ENCODE data around the gene CCDC86.

DNA sequence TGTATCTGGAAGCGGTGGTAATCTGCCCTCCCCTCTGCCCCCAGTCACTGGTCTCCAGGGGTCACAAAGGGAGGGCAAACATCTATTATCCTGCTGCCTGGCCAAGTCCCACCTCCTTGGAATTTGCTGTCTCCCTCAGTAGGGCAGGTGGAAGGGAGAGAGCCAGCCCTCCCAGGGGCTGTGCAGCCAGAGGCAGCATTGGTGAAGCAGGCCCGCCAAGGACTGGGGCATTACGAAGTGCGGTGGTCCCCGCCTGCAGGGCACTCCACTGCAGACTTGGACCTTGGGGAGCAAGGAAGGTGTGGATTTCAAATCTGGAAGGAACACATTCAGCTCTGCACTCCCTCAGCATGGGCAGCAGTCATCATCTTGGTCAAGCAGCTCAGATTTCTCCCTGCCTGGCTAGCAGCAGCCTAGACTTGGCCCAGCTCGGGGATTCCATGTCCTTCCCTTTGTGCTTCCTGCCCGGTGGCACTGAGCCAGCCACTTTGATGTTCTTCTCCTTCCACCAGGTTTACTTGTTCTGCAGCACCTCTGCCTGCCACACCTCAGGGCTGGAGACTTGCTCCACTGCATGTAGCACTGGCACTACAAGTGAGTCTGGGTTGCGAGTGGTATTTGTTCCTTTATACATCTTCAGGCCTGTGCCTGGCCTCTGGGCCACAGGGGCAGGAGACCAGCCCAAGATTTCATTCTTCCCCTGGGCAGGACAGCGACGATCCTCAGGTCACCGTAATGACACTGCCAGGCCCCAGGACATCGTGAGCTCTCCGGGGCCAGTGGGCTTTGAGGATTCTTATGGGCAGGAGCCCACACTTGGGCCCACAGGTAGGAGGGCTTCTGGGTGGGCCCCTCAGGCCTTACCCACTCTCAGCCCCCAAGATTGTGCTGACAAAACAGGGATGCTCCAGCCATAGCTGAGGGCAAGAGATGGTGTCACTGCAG is 32.8 kb downstream of the CCDC86 start:
- TF ChIP-seq EZH2 (IDR thresholded peaks at IDR 0.05) = no peak
- TF ChIP-seq POLR2AphosphoS5 (IDR thresholded peaks at IDR 0.05; ENCODE audit: borderline replicate concordance, low read depth, low read length) = no peak
